ACC112 (cell line): ENCODE results near the gene CLASP1.
"Not testable (repeated sequence)": the region's sequence is repeated elsewhere in the genome, so short reads cannot be mapped to it uniquely, and the experiment has no call there.

Experiments
- H2AFZ ChIP-seq: fragments of 200-600 bp; sonication (generic); one replicate; pipeline ENCODE4 v1.6.0; 2017; ENCODE audit warnings: antibody characterized with exemption, low read length; ENCODE audit not compliant: unreplicated experiment
- H3K27ac ChIP-seq: fragments of 200-600 bp; sonication (generic); 2 replicates; pipeline ENCODE4 v1.5.1; 2014; ENCODE audit warnings: low read depth, mild to moderate bottlenecking, antibody characterized with exemption, low read length, moderate library complexity
- H3K27me3 ChIP-seq: fragments of 200-600 bp; sonication (generic); 2 replicates; pipeline ENCODE4 v1.6.1; 2014; ENCODE audit warnings: mild to moderate bottlenecking, antibody characterized with exemption, low read length, moderate library complexity, mixed read lengths; ENCODE audit not compliant: insufficient read depth
- H3K36me3 ChIP-seq: fragments of 200-600 bp; sonication (generic); 2 replicates; pipeline ENCODE4 v1.6.1; 2016; ENCODE audit warnings: mild to moderate bottlenecking, antibody characterized with exemption, low read length, moderate library complexity, mixed read lengths; ENCODE audit not compliant: insufficient read depth
- H3K4me1 ChIP-seq: fragments of 200-600 bp; sonication (generic); one replicate; pipeline ENCODE4 v1.6.1; 2016; ENCODE audit warnings: low read length, mixed read lengths; ENCODE audit not compliant: insufficient read depth, unreplicated experiment, control insufficient read depth
- H3K4me3 ChIP-seq: fragments of 200-600 bp; sonication (generic); 2 replicates; pipeline ENCODE4 v1.5.1; 2014; ENCODE audit warnings: mild to moderate bottlenecking, low read depth, low read length
- H3K79me2 ChIP-seq: fragments of 200-600 bp; sonication (generic); one replicate; pipeline ENCODE4 v1.6.0; 2016; ENCODE audit warnings: low read length; ENCODE audit not compliant: control insufficient read depth, unreplicated experiment, insufficient read depth

CLASP1 gene

DNA sequence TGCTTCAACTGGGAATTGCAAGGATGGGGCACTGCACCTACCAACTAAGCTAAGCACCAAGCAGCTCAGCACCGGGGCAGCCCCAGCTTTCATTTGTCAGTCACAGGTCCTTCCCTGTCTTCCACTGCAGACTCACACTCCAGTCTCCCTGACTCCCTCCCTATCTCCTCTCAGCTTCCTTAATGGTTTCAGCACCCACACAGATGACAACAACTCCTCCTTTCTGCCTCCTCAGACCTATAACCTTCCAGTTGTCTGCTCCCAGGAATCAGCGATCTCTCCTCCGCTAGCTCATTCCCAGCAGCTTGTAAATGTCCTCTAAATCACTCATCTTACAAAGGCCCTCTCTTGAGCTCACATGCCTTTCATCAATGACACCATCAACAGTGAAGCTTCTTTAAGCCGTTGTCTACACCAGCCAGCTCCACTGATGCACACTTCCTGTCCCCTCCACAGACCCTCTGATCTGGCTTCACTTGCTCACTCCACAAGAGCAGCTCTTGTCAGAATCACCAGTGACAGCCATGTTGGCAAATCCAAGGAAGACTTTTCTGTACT is 32.1 kb downstream of the CLASP1 start:
- Histone ChIP-seq H3K79me2 (peaks cover 50% of the 10 kb centered on the region), H2AFZ (no peak overlapping the region), H3K4me1 (no peaks in the 10 kb centered on the region), H3K4me3 (no peak overlapping the region), H3K27me3 (no peaks in the 10 kb centered on the region), H3K36me3 (0 out of 2 replicates have a peak, but pooled peaks cover 14% of the 10 kb centered on the region), H3K27ac (no peak overlapping the region)

DNA sequence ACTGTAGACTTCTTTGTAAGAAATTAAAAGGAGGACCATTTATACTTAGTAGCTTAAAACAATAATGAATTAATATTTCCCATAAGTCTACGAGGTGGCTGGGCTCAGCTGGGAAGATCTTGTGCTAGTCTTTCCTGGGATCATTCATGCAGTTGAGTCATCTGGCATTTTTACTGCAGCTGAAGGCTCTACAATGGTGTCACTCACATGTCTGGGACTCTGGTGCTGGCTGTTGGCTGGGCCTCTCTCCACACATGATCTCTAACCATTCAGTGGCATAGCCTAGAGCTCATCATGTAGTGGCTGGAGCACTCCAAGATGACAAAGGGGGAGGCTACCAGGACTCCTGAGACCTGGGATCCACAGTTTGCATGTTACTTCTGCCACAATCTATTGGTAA is 35.5 kb downstream of the CLASP1 start:
- Histone ChIP-seq H3K36me3 (0 out of 2 replicates have a peak, but pooled peaks cover 14% of the 10 kb centered on the region), H3K79me2 (peaks cover 33% of the 10 kb centered on the region), H2AFZ (no peak overlapping the region), H3K27me3 (no peaks in the 10 kb centered on the region), H3K27ac (no peak overlapping the region), H3K4me1 (peaks cover 4% of the 10 kb centered on the region), H3K4me3 (no peak overlapping the region)

DNA sequence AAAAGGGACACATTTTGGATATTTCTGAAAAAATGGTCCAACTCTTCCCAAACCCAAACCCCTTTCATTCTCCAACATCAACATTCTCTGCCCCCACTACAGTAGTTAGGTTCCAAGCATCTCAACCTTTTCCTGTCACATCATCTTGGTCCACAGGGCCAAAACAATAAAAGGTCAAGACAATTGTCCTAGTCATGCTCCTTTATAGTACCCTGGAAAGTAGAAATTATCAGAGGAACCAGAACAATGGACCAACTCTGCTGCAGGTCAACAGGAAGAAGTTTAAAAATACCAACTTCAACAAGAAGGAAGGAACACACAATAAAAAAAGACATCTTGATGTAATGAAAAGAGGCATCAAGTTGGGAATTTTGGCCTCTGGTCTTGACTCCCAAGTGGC is 36.1 kb downstream of the CLASP1 start:
- peaks cover 34% of the 10 kb centered on the region for H3K79me2 ChIP-seq
- no peak overlapping the region for H3K27ac ChIP-seq
- 0 out of 2 replicates have a peak, but pooled peaks cover 14% of the 10 kb centered on the region for H3K36me3 ChIP-seq
- H2AFZ ChIP-seq = no peak overlapping the region
- H3K27me3 ChIP-seq = no peaks in the 10 kb centered on the region
- H3K4me3 ChIP-seq = no peak overlapping the region
- H3K4me1 ChIP-seq = peaks cover 4% of the 10 kb centered on the region

DNA sequence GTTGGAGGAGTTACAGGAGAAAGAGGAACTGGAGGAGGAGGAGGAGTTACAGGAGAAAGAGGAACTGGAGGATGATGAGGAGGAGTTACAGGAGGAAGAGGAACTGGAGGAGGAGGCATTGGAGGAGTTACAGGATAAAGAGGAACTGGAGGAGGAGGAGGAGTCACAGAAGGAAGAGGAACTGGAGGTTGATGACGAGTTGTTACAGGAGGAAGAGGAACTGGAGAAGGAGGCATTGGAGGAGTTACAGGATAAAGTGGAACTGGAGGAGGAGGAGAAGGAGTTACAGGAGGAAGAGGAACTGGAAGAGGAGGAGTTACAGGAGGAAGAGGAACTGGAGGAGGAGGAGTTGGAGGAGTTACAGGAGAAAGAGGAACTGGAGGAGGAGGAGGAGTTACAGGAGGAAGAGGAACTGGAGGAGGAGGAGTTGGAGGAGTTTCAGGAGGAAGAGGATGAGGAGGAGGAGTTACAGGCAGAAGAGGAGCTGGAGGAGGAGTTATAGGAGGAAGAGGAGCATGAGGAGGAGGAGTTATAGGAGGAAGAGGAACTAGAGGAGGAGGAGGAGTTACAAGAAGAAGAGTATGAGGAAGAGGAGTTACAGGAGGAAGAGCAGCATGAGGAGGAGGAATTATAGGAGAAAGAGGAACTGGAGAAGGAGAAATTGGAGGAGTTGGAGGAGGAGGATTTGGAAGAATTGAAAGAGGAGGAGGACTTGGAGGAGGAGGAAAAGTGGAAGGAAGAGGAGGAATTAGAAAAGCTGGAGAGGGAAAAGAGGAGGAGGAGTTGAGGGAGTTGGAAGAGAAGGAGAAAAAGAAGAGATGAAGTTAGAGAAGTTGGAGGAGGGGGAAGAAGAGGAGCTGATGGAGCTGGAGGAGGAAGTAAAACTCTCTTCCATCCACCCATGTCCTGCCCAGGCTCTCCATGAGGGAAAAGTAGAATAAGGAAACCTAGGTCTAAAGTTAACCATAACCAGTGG is 37.2 kb downstream of the CLASP1 start:
- H2AFZ ChIP-seq = no peak overlapping the region
- 0 out of 2 replicates have a peak, but pooled peaks cover 14% of the 10 kb centered on the region for H3K36me3 ChIP-seq
- peaks cover 4% of the 10 kb centered on the region for H3K4me1 ChIP-seq
- H3K4me3 ChIP-seq = no peak overlapping the region
- no peaks in the 10 kb centered on the region for H3K27me3 ChIP-seq
- peaks cover 33% of the 10 kb centered on the region for H3K79me2 ChIP-seq
- H3K27ac ChIP-seq = no peak overlapping the region

DNA sequence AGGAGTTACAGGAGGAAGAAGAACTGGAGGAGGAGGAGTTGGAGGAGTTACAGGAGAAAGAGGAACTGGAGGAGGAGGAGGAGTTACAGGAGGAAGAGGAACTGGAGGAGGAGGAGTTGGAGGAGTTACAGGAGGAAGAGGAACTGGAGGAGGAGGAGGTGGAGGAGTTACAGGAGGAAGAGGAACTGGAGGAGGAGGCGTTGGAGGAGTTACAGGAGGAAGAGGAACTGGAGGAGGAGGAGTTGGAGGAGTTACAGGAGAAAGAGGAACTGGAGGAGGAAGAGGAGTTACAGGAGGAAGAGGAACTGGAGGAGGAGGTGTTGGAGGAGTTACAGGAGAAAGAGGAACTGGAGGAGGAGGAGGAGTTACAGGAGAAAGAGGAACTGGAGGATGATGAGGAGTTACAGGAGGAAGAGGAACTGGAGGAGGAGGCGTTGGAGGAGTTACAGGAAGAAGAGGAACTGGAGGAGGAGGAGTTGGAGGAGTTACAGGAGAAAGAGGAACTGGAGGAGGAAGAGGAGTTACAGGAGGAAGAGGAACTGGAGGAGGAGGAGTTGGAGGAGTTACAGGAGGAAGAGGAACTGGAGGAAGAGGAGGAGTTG is 38.1 kb downstream of the CLASP1 start:
- Histone ChIP-seq H3K79me2 (peaks cover 34% of the 10 kb centered on the region), H3K36me3 (0 out of 2 replicates have a peak, but pooled peaks cover 14% of the 10 kb centered on the region)
- H3K4me3 ChIP-seq, H3K27me3 ChIP-seq, H3K27ac ChIP-seq, H2AFZ ChIP-seq, H3K4me1 ChIP-seq: not testable (repeated sequence)

DNA sequence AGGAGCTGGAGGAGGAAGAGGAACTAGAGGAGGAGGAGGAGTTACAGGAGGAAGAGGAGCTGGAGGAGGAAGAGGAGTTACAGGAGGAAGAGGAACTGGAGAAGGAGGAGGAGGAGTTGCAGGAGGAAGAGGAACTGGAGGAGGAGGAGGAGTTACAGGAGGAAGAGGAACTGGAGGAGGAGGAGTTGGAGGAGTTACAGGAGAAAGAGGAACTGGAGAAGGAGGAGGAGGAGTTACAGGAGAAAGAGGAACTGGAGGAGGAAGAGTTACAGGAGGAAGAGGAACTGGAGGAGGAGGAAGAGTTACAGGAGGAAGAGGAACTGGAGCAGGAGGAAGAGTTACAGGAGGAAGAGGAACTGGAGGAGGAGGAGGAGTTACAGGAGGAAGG is 38.8 kb downstream of the CLASP1 start:
- not testable (repeated sequence) for H3K4me3 ChIP-seq, H3K27ac ChIP-seq, H3K27me3 ChIP-seq, H2AFZ ChIP-seq, H3K4me1 ChIP-seq
- Histone ChIP-seq H3K36me3 (peaks cover 14% of the 10 kb centered on the region; the same call in 1 of the 2 replicates), H3K79me2 (peaks cover 37% of the 10 kb centered on the region)

DNA sequence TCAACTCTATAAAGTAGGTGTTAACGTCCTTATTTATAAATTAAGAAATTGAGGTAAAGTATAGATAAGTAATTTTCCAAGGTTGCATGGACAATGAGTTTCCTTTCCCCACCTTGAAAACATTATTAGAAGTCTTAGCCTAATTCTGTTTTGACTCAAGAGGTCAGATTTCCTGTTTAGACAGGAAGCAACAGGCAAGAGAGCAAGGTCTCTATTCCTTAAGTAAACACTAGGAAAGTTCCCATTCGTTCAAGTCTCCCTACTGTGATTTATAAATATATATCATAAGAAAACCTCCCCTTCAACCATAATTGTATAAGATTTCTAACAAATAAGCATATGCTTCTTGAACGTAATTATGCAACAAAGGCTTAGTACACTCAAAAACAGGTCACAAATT is 40.3 kb downstream of the CLASP1 start:
- no peak overlapping the region for H2AFZ ChIP-seq
- H3K79me2 ChIP-seq = peaks cover 30% of the 10 kb centered on the region
- peaks cover 4% of the 10 kb centered on the region for H3K4me1 ChIP-seq
- no peaks in the 10 kb centered on the region for H3K27me3 ChIP-seq
- H3K36me3 ChIP-seq = peaks cover 16% of the 10 kb centered on the region; the same call in 1 of the 2 replicates
- no peak overlapping the region for H3K27ac ChIP-seq
- H3K4me3 ChIP-seq = no peak overlapping the region

DNA sequence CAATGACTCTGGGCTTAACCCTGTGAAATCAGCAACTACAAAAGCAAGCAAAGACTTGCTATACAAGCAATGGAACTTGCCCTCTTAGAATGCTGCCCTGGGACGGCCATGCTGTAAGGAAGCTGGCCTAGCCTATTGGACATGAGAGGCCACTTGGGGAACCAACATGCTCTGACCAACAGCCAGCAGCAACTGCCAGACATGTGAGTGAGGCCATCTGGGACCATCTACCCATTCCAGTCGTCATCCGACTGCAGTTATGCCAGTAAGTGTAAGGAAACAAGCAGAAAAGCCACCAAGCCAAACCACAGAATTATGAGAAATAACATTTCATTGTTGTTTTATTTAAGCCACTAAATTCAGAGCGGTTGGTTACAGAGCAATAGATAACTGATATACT is 40.9 kb downstream of the CLASP1 start:
- Histone ChIP-seq H3K36me3 (peaks cover 17% of the 10 kb centered on the region), H3K79me2 (peaks cover 31% of the 10 kb centered on the region), H3K27me3 (no peaks in the 10 kb centered on the region), H3K27ac (no peak overlapping the region), H3K4me1 (peaks cover 4% of the 10 kb centered on the region), H2AFZ (no peak overlapping the region), H3K4me3 (no peak overlapping the region)

DNA sequence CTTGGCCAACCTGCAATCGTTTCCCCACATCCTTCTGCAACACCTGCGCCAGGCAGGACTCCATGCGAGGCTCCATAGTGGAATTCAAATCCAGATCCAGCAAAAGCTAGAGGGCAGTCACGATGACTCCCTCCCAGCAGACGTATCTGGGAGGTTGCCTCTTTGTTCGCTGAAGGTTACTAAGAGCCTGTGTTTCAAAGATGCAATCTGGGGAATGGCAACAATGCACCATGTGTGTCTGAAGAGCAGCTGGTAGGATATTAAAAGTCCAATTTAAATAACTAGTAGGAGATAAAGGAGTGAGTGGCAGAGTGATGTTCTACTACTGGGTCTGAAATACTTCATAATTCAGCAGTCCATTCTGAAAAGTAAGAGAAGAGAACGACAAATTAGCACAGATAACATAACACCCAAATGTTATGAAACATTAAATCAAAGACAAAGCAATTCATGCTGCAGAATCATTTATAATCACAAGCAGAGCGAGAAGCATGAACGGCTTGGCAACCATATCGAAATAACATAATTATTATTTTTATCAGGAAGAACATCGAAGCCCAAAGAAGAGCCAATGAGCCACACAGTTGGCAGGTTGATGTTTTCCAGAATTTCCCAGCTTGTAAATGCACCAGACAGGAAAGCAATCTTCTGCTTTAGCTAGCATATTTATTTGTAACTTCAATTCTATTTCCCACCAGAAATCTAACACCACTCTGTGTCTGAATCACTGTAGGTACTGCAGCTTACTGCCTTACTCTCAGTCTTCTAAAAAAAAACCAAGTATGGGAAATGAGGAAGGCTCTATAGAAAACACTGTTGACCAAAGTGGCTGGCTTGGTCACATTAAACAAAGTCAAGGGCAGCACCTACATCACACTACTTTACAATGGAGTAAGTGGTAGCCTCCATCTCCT is 43.2 kb downstream of the CLASP1 start:
- H3K27me3 ChIP-seq = no peaks in the 10 kb centered on the region
- H3K36me3 ChIP-seq = peaks cover 17% of the 10 kb centered on the region
- H2AFZ ChIP-seq = no peak overlapping the region
- peaks cover 4% of the 10 kb centered on the region for H3K4me1 ChIP-seq
- H3K4me3 ChIP-seq = no peak overlapping the region
- H3K79me2 ChIP-seq = peaks cover 40% of the 10 kb centered on the region
- no peak overlapping the region for H3K27ac ChIP-seq

DNA sequence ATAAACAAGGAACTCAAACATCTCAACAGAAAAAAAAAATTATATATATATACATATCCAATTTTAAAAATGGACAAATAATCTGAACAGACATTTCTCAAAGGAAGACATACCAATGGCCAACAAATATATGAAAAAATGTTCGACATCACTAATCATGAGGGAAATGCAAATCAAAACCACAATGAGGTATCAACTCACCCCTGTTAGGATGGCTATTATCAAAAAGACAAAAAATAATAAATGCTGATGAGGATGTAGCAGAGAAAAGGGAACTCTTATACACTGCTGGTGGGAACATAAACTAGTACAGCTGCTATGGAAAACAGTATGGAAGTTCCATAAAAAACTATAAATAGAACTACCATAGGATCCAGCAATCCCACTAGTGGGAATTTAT is 46.1 kb downstream of the CLASP1 start:
- H2AFZ ChIP-seq = no peak overlapping the region
- no peaks in the 10 kb centered on the region for H3K4me1 ChIP-seq
- no peak overlapping the region for H3K4me3 ChIP-seq
- no peaks in the 10 kb centered on the region for H3K27me3 ChIP-seq
- H3K36me3 ChIP-seq = peaks cover 17% of the 10 kb centered on the region
- peaks cover 40% of the 10 kb centered on the region for H3K79me2 ChIP-seq
- no peak overlapping the region for H3K27ac ChIP-seq
